ENCODE measurements around the gene OR8B8.
"Not testable (repeated sequence)": the region's sequence is repeated elsewhere in the genome, so short reads cannot be mapped to it uniquely, and the experiment has no call there.

The OR8B8 gene

GRCh38 chr11:124441081-124441480, 4.4 kb downstream of the OR8B8 start:
- no peaks in the 10 kb centered on the region for H3K36me3 ChIP-seq (ENCODE audit: control insufficient read depth, insufficient read depth, low read length)
- no peak overlapping the region for H3K9ac ChIP-seq (ENCODE audit: low read depth, low read length)
- H3K27me3 ChIP-seq (ENCODE audit: control insufficient read depth, insufficient read depth, low read length) = no peaks in the 10 kb centered on the region

GRCh38 chr11:124440608-124441007, 4.9 kb downstream of the OR8B8 start:
- H3K4me3 ChIP-seq (ENCODE audit: low read depth, low read length) = no peak overlapping the region
- H3K27me3 ChIP-seq (ENCODE audit: control insufficient read depth, insufficient read depth, low read length) = no peaks in the 10 kb centered on the region
- H3K36me3 ChIP-seq (ENCODE audit: control insufficient read depth, insufficient read depth, low read length) = no peaks in the 10 kb centered on the region
- no peaks in the 10 kb centered on the region for H3K4me1 ChIP-seq (ENCODE audit: control insufficient read depth, insufficient read depth, low read length)
- no peak overlapping the region for H3K9ac ChIP-seq (ENCODE audit: low read depth, low read length)
- H3K9me3 ChIP-seq (ENCODE audit: control insufficient read depth, insufficient read depth, low read length) = no peaks in the 10 kb centered on the region

More at GRCh38 chr11:124441081-124441480, 4.4 kb downstream of the OR8B8 start:
- Histone ChIP-seq H3K9me3 (ENCODE audit: control insufficient read depth, insufficient read depth, low read length) (no peaks in the 10 kb centered on the region), H3K4me1 (ENCODE audit: control insufficient read depth, insufficient read depth, low read length) (no peaks in the 10 kb centered on the region), H3K4me3 (ENCODE audit: low read depth, low read length) (no peak overlapping the region)

- H3K27me3 ChIP-seq (ENCODE audit: control insufficient read depth, insufficient read depth, low read length) = no peaks in the 10 kb centered on the region
Measured at GRCh38 chr11:124434699-124435098, 10.8 kb downstream of the OR8B8 start.

GRCh38 chr11:124429599-124429998, 15.9 kb downstream of the OR8B8 start:
- Histone ChIP-seq H3K9ac (ENCODE audit: low read depth, low read length) (no peak overlapping the region), H3K27me3 (ENCODE audit: control insufficient read depth, insufficient read depth, low read length) (no peaks in the 10 kb centered on the region)

More at GRCh38 chr11:124434699-124435098, 10.8 kb downstream of the OR8B8 start:
- Histone ChIP-seq H3K4me1 (ENCODE audit: control insufficient read depth, insufficient read depth, low read length) (no peaks in the 10 kb centered on the region), H3K36me3 (ENCODE audit: control insufficient read depth, insufficient read depth, low read length) (no peaks in the 10 kb centered on the region), H3K9ac (ENCODE audit: low read depth, low read length) (no peak overlapping the region), H3K9me3 (ENCODE audit: control insufficient read depth, insufficient read depth, low read length) (no peaks in the 10 kb centered on the region), H3K4me3 (ENCODE audit: low read depth, low read length) (no peak overlapping the region)

GRCh38 chr11:124424384-124424921, 21.0 kb downstream of the OR8B8 start, which contains the start of gene OR8B4:
Gene OR8B4, minus strand, starts transcription at chr11:124424871. Its CDS starts 0 bp downstream, at chr11:124424871.
- no peaks in the 10 kb centered on the region for H3K27me3 ChIP-seq (ENCODE audit: control insufficient read depth, insufficient read depth, low read length)
- H3K4me1 ChIP-seq (ENCODE audit: control insufficient read depth, insufficient read depth, low read length) = no peaks in the 10 kb centered on the region
- no peaks in the 10 kb centered on the region for H3K9me3 ChIP-seq (ENCODE audit: control insufficient read depth, insufficient read depth, low read length)
- no peak within 1 kb of the TSS for H3K4me3 ChIP-seq (ENCODE audit: low read depth, low read length)
- H3K9ac ChIP-seq (ENCODE audit: low read depth, low read length) = no peak within 1 kb of the TSS
- no peaks in the 10 kb centered on the region for H3K36me3 ChIP-seq (ENCODE audit: control insufficient read depth, insufficient read depth, low read length)

More at GRCh38 chr11:124429599-124429998, 15.9 kb downstream of the OR8B8 start:
- Histone ChIP-seq H3K9me3 (ENCODE audit: control insufficient read depth, insufficient read depth, low read length) (no peaks in the 10 kb centered on the region), H3K4me3 (ENCODE audit: low read depth, low read length) (no peak overlapping the region), H3K36me3 (ENCODE audit: control insufficient read depth, insufficient read depth, low read length) (no peaks in the 10 kb centered on the region), H3K4me1 (ENCODE audit: control insufficient read depth, insufficient read depth, low read length) (no peaks in the 10 kb centered on the region)

GRCh38 chr11:124421043-124421442, 24.5 kb downstream of the OR8B8 start:
- no peaks in the 10 kb centered on the region for H3K9me3 ChIP-seq (ENCODE audit: control insufficient read depth, insufficient read depth, low read length)
- no peak overlapping the region for H3K4me3 ChIP-seq (ENCODE audit: low read depth, low read length)
- H3K36me3 ChIP-seq (ENCODE audit: control insufficient read depth, insufficient read depth, low read length) = no peaks in the 10 kb centered on the region
- no peaks in the 10 kb centered on the region for H3K27me3 ChIP-seq (ENCODE audit: control insufficient read depth, insufficient read depth, low read length)
- H3K4me1 ChIP-seq (ENCODE audit: control insufficient read depth, insufficient read depth, low read length) = no peaks in the 10 kb centered on the region
- no peak overlapping the region for H3K9ac ChIP-seq (ENCODE audit: low read depth, low read length)

GRCh38 chr11:124415356-124415923, 30.1 kb downstream of the OR8B8 start:
- no peaks in the 10 kb centered on the region for H3K4me1 ChIP-seq (ENCODE audit: control insufficient read depth, insufficient read depth, low read length)
- H3K27me3 ChIP-seq (ENCODE audit: control insufficient read depth, insufficient read depth, low read length) = no peaks in the 10 kb centered on the region
- no peaks in the 10 kb centered on the region for H3K9me3 ChIP-seq (ENCODE audit: control insufficient read depth, insufficient read depth, low read length)
- H3K4me3 ChIP-seq (ENCODE audit: low read depth, low read length) = no peak overlapping the region
- no peaks in the 10 kb centered on the region for H3K36me3 ChIP-seq (ENCODE audit: control insufficient read depth, insufficient read depth, low read length)
- no peak overlapping the region for H3K9ac ChIP-seq (ENCODE audit: low read depth, low read length)

GRCh38 chr11:124409906-124410305, 35.6 kb downstream of the OR8B8 start:
- no peaks in the 10 kb centered on the region for H3K36me3 ChIP-seq (ENCODE audit: control insufficient read depth, insufficient read depth, low read length)
- H3K4me3 ChIP-seq (ENCODE audit: low read depth, low read length) = no peak overlapping the region
- no peak overlapping the region for H3K9ac ChIP-seq (ENCODE audit: low read depth, low read length)
- H3K27me3 ChIP-seq (ENCODE audit: control insufficient read depth, insufficient read depth, low read length) = no peaks in the 10 kb centered on the region
- H3K4me1 ChIP-seq (ENCODE audit: control insufficient read depth, insufficient read depth, low read length) = no peaks in the 10 kb centered on the region
- no peaks in the 10 kb centered on the region for H3K9me3 ChIP-seq (ENCODE audit: control insufficient read depth, insufficient read depth, low read length)

GRCh38 chr11:124405581-124405980, 39.9 kb downstream of the OR8B8 start:
- Histone ChIP-seq H3K4me3 (ENCODE audit: low read depth, low read length) (no peak overlapping the region), H3K27me3 (ENCODE audit: control insufficient read depth, insufficient read depth, low read length) (no peaks in the 10 kb centered on the region), H3K9ac (ENCODE audit: low read depth, low read length) (no peak overlapping the region)

GRCh38 chr11:124403186-124403585, 42.3 kb downstream of the OR8B8 start:
- H3K4me3 ChIP-seq (ENCODE audit: low read depth, low read length); H3K9me3 ChIP-seq (ENCODE audit: control insufficient read depth, insufficient read depth, low read length); H3K9ac ChIP-seq (ENCODE audit: low read depth, low read length); H3K27me3 ChIP-seq (ENCODE audit: control insufficient read depth, insufficient read depth, low read length); H3K4me1 ChIP-seq (ENCODE audit: control insufficient read depth, insufficient read depth, low read length); H3K36me3 ChIP-seq (ENCODE audit: control insufficient read depth, insufficient read depth, low read length): not testable (repeated sequence)

More at GRCh38 chr11:124405581-124405980, 39.9 kb downstream of the OR8B8 start:
- H3K9me3 ChIP-seq (ENCODE audit: control insufficient read depth, insufficient read depth, low read length) = no peaks in the 10 kb centered on the region
- H3K4me1 ChIP-seq (ENCODE audit: control insufficient read depth, insufficient read depth, low read length) = no peaks in the 10 kb centered on the region
- H3K36me3 ChIP-seq (ENCODE audit: control insufficient read depth, insufficient read depth, low read length) = no peaks in the 10 kb centered on the region

- Histone ChIP-seq H3K9ac (ENCODE audit: low read depth, low read length) (no peak overlapping the region), H3K4me1 (ENCODE audit: control insufficient read depth, insufficient read depth, low read length) (no peaks in the 10 kb centered on the region), H3K27me3 (ENCODE audit: control insufficient read depth, insufficient read depth, low read length) (no peaks in the 10 kb centered on the region), H3K9me3 (ENCODE audit: control insufficient read depth, insufficient read depth, low read length) (no peaks in the 10 kb centered on the region), H3K4me3 (ENCODE audit: low read depth, low read length) (no peak overlapping the region), H3K36me3 (ENCODE audit: control insufficient read depth, insufficient read depth, low read length) (no peaks in the 10 kb centered on the region)
Measured at GRCh38 chr11:124402326-124402922, 43.1 kb downstream of the OR8B8 start.

GRCh38 chr11:124398924-124399323, 46.6 kb downstream of the OR8B8 start, which contains the start of gene OR8B3:
Gene OR8B3, minus strand, starts transcription at chr11:124399024. Its CDS starts 1,673 bp downstream, at chr11:124397351.
- H3K4me1 ChIP-seq (ENCODE audit: control insufficient read depth, insufficient read depth, low read length) = no peaks in the 10 kb centered on the region
- no peaks in the 10 kb centered on the region for H3K9me3 ChIP-seq (ENCODE audit: control insufficient read depth, insufficient read depth, low read length)
- H3K4me3 ChIP-seq (ENCODE audit: low read depth, low read length) = no peak within 1 kb of the TSS
- H3K36me3 ChIP-seq (ENCODE audit: control insufficient read depth, insufficient read depth, low read length) = no peaks in the 10 kb centered on the region
- no peaks in the 10 kb centered on the region for H3K27me3 ChIP-seq (ENCODE audit: control insufficient read depth, insufficient read depth, low read length)
- H3K9ac ChIP-seq (ENCODE audit: low read depth, low read length) = no peak within 1 kb of the TSS

Measured in iPS-15b (cell line).